Measurements from ENCODE around the gene TOX2.

Gene TOX2

GRCh38 chr20:44104798-44105517 is 190.3 kb downstream of the TOX2 start:
- no peak for DNase-seq (ENCODE audit: low read depth in 2 of 2)

DNA sequence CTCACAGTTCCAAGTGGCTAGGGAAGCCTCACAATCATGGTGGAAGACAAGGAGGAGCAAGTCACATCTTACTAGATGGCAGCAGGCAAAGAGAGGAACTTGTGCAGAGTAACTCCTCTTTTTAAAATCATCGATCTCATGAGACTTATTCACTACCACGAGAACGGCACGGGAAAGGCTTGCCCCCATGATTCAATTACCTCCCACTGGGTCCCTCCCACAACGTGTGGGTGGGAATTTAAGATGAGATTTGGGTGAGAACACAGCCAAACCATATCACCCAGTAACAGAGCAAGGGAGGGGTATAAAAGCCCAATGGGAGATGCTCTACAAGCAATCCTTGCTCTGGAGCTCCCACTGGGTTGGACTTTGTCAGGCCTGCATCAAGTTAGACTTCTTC is 192.0 kb downstream of the TOX2 start:
- no peak for DNase-seq (ENCODE audit: low read depth in 2 of 2)

GRCh38 chr20:44109951-44110361 is 195.3 kb downstream of the TOX2 start:
- no peak for DNase-seq (ENCODE audit: low read depth in 2 of 2)

DNA sequence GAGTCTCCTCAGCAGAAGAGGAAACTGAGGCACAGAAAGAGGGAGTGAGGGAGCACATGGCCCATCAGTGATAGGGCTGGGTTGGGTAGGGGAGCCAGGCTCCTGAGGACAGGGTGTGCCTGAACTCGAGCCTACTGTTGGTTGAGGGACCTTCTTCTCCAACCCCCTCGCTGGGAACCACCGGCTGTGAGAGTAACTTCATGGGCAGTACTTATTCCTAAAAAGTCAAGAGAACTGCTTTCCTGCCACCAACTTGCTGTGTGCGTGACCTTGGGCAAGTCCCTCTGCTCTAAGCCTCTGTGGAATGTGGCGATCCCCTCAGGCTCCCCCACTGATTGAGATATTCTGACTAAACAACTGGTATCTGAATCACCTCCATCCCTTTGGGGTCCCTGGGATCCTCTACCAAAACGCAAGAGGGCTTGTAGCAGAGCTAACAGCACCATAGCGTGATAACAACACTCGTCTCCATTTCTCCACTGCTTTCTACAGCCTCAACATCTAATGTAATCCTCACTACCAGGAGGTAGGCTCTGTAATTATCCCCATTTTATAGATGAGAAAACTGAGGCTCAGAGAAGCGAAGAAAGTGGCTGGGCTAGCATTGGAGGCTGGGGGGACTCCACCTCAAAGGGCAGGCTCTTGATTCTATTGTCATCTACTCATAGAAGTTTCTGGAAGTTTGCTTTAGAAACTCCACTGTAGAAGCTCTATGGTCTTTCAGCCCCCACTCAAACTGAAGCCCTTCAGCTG is 196.3 kb downstream of the TOX2 start:
- DNase-seq (ENCODE audit: low read depth in 2 of 2) = no peak

DNA sequence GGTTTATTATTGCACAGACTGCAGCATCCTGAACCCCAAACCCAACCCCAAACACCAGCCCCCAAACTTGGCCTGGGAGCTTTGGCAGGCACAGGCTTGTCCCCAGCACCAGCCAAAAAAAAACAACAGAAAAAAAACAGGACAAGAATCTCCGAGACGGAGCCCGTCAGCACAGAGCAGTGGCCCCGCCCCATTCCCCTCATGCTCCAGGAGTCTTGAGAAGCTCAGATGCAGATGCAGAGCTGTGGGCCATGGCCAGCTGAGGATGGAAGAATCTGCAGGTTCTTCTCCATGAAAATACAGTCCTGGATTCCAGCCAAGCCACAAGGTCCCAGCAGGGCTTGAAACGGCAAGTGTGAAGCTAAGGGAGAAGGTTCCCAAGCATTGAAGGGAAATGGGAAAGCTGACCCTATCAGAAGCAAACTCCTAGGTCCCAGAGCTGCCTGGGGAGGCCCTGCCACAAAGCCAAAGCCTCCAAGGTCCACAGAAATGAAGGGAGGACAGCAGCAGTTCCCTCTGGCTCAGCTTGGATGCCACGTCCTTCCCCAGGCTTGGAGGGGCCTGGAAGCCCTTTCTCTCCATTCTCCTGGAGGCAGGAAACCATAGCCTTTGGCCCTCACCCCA is 197.2 kb downstream of the TOX2 start:
- no peak for DNase-seq (ENCODE audit: low read depth in 2 of 2)

DNA sequence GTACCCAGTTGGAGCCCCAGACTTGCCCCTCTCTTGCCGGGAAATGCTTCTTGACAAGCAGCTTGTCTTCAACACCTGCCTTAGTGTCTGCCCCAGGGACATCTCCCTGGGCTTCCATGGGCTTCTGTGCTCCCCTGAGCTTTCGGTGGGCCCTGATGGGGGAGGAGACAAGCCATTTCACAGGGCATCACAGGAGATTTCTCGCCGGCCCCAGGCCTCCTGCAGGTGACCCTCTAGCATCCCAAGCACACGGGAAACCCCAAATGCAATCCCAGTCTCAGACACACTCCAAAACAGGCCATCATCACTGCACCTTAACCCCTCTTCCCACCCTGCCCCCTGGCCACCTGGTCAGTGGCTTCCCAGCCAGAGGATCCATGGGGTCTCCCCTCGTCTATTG is 197.8 kb downstream of the TOX2 start:
- no peak for DNase-seq (ENCODE audit: low read depth in 2 of 2)

- DNase-seq (ENCODE audit: low read depth in 2 of 2) = no peak
Measured at GRCh38 chr20:44112889-44113617, 198.4 kb downstream of the TOX2 start.

GRCh38 chr20:44113618-44114376 is 199.1 kb downstream of the TOX2 start:
- DNase-seq (ENCODE audit: low read depth in 2 of 2) = no peak

GRCh38 chr20:44115181-44115580 is 200.5 kb downstream of the TOX2 start:
- DNase-seq (ENCODE audit: low read depth in 2 of 2) = no peak

GRCh38 chr20:44115762-44116644 is 201.4 kb downstream of the TOX2 start:
- no peak for DNase-seq (ENCODE audit: low read depth in 2 of 2)

- DNase-seq (ENCODE audit: low read depth in 2 of 2) = no peak
Measured at GRCh38 chr20:44117296-44118184, 202.9 kb downstream of the TOX2 start.

- DNase-seq (ENCODE audit: low read depth in 2 of 2) = no peak
Measured at GRCh38 chr20:44118185-44119033, 203.8 kb downstream of the TOX2 start.

All from fibroblast of skin of left quadriceps (primary cell).